HepG2 (cell line): Measurements from ENCODE around the gene CSTF2. TPM values are rescaled to one million over a fixed set of nuclear protein-coding genes. Genes with fewer than 3 reads are reported as not detected.

Experiments used
- KAT2B ChIP-seq: fragments of 150-350 bp; IDR thresholded peaks from 2 replicates; pipeline ENCODE4 v1.6.1; 2014; ENCODE audit warnings: low read depth, low read length, borderline replicate concordance
- KAT7 ChIP-seq: IDR thresholded peaks from 2 replicates; pipeline ENCODE4 v1.6.1; 2018; ENCODE audit warnings: borderline replicate concordance, missing compliant biosample characterization
- MYC ChIP-seq: sonication (generic); formaldehyde crosslinking; IDR thresholded peaks from 2 replicates; pipeline ENCODE4 v1.9.0; 2021; ENCODE audit warnings: missing genetic modification reagents, borderline replicate concordance
- SOX13 ChIP-seq, 3 experiments: fragments of 450-650 bp in 1 of 3; sonication (generic) in 1 of 3; formaldehyde crosslinking in 1 of 3; IDR thresholded peaks in 2 of 3; conservative IDR thresholded peaks in 1 of 3; 2 replicates each; pipeline versions ENCODE4 v1.5.0 to v1.6.1; 2016 to 2020; ENCODE audit warnings: antibody characterized with exemption in 1 of 3, mild to moderate bottlenecking in 1 of 3, missing compliant biosample characterization in 1 of 3, missing genetic modification reagents in 1 of 3, moderate library complexity in 1 of 3
- SP140L ChIP-seq: sonication (generic); formaldehyde crosslinking; IDR thresholded peaks from 2 replicates; pipeline ENCODE4 v1.4.0; 2020; ENCODE audit warnings: missing genetic modification reagents, borderline replicate concordance
- ZNF547 ChIP-seq: sonication (generic); formaldehyde crosslinking; IDR thresholded peaks from 2 replicates; pipeline ENCODE4 v1.5.1; 2020; ENCODE audit warnings: mild to moderate bottlenecking, missing genetic modification reagents
- ZNF564 ChIP-seq: sonication (generic); formaldehyde crosslinking; IDR thresholded peaks from 2 replicates; pipeline ENCODE4 v1.8.1; 2023; ENCODE audit warnings: mild to moderate bottlenecking, missing genetic modification reagents
- polyA plus RNA-seq, 8 experiments: library from polyadenylated mRNA; depleted of rRNA in 3 of 8; stranded (reverse) in 7 of 8; unstranded in 1 of 8; fragments of >200 nt; fragmentation: Illumina TruSeq in 4 of 8; extraction: Trizol in 4 of 8; gene quantifications; 2 replicates each; pipeline versions ENCODE4 v1.2.1 to v1.2.3, GENCODE V29; 2011 to 2016; ENCODE audit warnings: low read depth in 4 of 8, missing spikeins in 1 of 8, mixed read lengths in 1 of 8; ENCODE audit not compliant: insufficient read depth in 1 of 8
- total RNA-seq, 5 experiments: library from RNA; depleted of rRNA; stranded (reverse); fragments of >200 nt; fragmentation: Illumina TruSeq; extraction: Trizol; gene quantifications; 2 replicates each; pipeline ENCODE4 v1.2.3, GENCODE V29; 2016; ENCODE audit warnings: low read depth in 1 of 5
- TF ChIP-seq, protein P1 (sequence below): sonication (generic); formaldehyde crosslinking; IDR thresholded peaks from 2 replicates; pipeline ENCODE4 v1.9.0; 2022; ENCODE audit warnings: missing genetic modification reagents, mild to moderate bottlenecking, borderline replicate concordance
- TF ChIP-seq, protein P2 (sequence below): sonication (generic); formaldehyde crosslinking; IDR thresholded peaks from 2 replicates; pipeline ENCODE4 v1.8.0; 2022; ENCODE audit warnings: mild to moderate bottlenecking, missing genetic modification reagents, moderate library complexity
- TF ChIP-seq, protein P3 (sequence below), 2 experiments: sonication (generic) in 1 of 2; formaldehyde crosslinking in 1 of 2; IDR thresholded peaks; 2 replicates each; pipeline versions ENCODE4 v1.5.1 to v1.6.1; 2011 to 2020; ENCODE audit warnings: borderline replicate concordance in 1 of 2, low read depth in 1 of 2, low read length in 1 of 2, mild to moderate bottlenecking in 1 of 2, missing genetic modification reagents in 1 of 2, moderate library complexity in 1 of 2
- TF ChIP-seq, protein P4 (sequence below): sonication (generic); formaldehyde crosslinking; IDR thresholded peaks from 2 replicates; pipeline ENCODE4 v1.9.0; 2021; ENCODE audit warnings: mild to moderate bottlenecking, missing genetic modification reagents

Gene CSTF2
- total and polyA plus RNA-seq, 2 of the 13 experiments (the other 11 are each of a cell fraction or from before 2014, with no cell fraction given), result 19.7 to 26.7 TPM

DNA sequence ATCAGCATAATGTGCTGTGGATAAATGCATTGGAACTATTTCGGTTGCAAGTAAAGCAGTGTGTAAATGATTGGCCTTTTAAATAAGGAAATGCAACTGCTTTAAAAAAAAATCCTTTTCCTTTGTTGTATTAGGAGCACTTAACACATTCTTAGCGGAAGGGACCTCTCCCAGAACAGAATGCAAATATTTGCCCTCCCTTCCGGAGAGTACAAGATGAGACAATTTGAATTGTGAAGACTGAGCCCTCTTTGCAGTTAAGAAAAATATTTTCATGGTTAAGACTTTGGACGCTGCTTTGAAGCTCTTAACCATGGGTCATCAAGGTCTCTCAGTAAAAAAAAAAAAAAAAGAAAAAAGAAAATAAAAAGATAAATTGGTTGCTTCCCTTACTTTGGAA lies 63.5 kb downstream of the CSTF2 start (continued):
- TF ChIP-seq KAT2B (no peak), SP140L (CRISPR knock-in tag) (no peak), KAT7 (CRISPR knock-in tag) (no peak), ZNF564 (CRISPR knock-in tag) (no peak), MYC (CRISPR knock-in tag) (no peak), SOX13 (IDR thresholded peaks at IDR 0.05) (no peak), SOX13 (CRISPR knock-in tag; conservative IDR thresholded peaks at IDR 0.05 in 1 of 2, IDR thresholded peaks at IDR 0.05 in 1 of 2) (peak in 1 of 2 experiments; percentile 74; a peak in 2 of 4 replicates), ZNF547 (CRISPR knock-in tag) (no peak)
- TF ChIP-seq, protein P1, sequence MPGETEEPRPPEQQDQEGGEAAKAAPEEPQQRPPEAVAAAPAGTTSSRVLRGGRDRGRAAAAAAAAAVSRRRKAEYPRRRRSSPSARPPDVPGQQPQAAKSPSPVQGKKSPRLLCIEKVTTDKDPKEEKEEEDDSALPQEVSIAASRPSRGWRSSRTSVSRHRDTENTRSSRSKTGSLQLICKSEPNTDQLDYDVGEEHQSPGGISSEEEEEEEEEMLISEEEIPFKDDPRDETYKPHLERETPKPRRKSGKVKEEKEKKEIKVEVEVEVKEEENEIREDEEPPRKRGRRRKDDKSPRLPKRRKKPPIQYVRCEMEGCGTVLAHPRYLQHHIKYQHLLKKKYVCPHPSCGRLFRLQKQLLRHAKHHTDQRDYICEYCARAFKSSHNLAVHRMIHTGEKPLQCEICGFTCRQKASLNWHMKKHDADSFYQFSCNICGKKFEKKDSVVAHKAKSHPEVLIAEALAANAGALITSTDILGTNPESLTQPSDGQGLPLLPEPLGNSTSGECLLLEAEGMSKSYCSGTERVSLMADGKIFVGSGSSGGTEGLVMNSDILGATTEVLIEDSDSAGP (CRISPR knock-in tag), result no peak
- TF ChIP-seq, protein P2, sequence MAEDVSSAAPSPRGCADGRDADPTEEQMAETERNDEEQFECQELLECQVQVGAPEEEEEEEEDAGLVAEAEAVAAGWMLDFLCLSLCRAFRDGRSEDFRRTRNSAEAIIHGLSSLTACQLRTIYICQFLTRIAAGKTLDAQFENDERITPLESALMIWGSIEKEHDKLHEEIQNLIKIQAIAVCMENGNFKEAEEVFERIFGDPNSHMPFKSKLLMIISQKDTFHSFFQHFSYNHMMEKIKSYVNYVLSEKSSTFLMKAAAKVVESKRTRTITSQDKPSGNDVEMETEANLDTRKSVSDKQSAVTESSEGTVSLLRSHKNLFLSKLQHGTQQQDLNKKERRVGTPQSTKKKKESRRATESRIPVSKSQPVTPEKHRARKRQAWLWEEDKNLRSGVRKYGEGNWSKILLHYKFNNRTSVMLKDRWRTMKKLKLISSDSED (CRISPR knock-in tag), result no peak
- TF ChIP-seq, protein P3, sequence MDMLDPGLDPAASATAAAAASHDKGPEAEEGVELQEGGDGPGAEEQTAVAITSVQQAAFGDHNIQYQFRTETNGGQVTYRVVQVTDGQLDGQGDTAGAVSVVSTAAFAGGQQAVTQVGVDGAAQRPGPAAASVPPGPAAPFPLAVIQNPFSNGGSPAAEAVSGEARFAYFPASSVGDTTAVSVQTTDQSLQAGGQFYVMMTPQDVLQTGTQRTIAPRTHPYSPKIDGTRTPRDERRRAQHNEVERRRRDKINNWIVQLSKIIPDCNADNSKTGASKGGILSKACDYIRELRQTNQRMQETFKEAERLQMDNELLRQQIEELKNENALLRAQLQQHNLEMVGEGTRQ (IDR thresholded peaks at IDR 0.05; ENCODE audit: low read depth, low read length), result no peak
- TF ChIP-seq, protein P3 (CRISPR knock-in tag; IDR thresholded peaks at IDR 0.05; ENCODE audit: borderline replicate concordance), result no peak
- TF ChIP-seq, protein P4, sequence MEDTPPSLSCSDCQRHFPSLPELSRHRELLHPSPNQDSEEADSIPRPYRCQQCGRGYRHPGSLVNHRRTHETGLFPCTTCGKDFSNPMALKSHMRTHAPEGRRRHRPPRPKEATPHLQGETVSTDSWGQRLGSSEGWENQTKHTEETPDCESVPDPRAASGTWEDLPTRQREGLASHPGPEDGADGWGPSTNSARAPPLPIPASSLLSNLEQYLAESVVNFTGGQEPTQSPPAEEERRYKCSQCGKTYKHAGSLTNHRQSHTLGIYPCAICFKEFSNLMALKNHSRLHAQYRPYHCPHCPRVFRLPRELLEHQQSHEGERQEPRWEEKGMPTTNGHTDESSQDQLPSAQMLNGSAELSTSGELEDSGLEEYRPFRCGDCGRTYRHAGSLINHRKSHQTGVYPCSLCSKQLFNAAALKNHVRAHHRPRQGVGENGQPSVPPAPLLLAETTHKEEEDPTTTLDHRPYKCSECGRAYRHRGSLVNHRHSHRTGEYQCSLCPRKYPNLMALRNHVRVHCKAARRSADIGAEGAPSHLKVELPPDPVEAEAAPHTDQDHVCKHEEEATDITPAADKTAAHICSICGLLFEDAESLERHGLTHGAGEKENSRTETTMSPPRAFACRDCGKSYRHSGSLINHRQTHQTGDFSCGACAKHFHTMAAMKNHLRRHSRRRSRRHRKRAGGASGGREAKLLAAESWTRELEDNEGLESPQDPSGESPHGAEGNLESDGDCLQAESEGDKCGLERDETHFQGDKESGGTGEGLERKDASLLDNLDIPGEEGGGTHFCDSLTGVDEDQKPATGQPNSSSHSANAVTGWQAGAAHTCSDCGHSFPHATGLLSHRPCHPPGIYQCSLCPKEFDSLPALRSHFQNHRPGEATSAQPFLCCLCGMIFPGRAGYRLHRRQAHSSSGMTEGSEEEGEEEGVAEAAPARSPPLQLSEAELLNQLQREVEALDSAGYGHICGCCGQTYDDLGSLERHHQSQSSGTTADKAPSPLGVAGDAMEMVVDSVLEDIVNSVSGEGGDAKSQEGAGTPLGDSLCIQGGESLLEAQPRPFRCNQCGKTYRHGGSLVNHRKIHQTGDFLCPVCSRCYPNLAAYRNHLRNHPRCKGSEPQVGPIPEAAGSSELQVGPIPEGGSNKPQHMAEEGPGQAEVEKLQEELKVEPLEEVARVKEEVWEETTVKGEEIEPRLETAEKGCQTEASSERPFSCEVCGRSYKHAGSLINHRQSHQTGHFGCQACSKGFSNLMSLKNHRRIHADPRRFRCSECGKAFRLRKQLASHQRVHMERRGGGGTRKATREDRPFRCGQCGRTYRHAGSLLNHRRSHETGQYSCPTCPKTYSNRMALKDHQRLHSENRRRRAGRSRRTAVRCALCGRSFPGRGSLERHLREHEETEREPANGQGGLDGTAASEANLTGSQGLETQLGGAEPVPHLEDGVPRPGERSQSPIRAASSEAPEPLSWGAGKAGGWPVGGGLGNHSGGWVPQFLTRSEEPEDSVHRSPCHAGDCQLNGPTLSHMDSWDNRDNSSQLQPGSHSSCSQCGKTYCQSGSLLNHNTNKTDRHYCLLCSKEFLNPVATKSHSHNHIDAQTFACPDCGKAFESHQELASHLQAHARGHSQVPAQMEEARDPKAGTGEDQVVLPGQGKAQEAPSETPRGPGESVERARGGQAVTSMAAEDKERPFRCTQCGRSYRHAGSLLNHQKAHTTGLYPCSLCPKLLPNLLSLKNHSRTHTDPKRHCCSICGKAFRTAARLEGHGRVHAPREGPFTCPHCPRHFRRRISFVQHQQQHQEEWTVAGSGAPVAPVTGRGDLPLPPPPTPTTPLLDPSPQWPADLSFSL, result no peak
